Urothelium cell line (cell line): ENCODE measurements around the gene CD300H.

ENCODE experiments used
- DNase-seq: peaks from one replicate; pipeline ENCODE4 v3.0.0; 2011; ENCODE audit warnings: low spot score, mixed read lengths
- FAIRE-seq: peaks from 2 replicates; lab custom pipeline; 2011; peaks lifted over from hg19 to GRCh38; lab: Jason Lieb, UNC

The CD300H gene

DNA sequence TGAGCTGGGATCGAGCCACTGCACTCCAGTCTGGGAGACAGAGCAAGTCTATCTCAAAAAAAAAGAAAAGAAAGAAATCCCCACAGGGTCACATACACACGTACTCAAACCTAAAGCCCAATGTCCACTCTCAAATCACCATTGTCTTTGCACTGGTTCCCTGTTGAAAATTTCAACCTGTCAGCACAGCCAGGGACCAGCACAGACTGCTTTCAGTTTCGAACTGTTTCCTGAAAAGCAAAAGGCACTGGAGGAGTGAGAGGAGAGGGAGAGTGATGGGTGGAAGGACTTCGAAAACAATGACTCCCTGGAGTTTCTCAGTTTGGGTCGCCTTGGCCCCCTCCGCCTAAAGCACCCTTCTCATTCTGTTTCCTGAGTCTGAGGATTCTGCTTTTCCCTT, 12.4 kb downstream of the CD300H start:
- DNase-seq: no peak
- FAIRE-seq: no peak

DNA sequence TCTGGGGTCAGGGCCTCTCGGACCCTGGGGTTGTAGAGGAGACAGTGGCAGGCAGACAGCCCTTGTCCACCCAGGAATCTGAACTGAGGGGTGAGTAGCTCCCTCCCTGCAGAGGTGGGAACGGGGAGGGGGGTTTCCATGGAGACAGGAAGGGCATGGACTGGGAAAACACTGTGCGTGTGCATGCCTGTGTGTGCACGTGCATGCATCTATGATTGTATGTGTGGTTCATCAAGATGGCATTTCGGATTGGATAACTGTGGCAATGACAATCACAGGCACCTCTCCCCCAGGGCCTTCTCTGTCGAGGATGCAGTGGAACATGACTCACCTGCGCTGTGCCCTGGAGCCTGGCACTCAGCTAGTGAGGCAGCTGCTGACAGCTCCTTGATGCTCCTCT, 15.3 kb downstream of the CD300H start:
- peak; percentile 62 for FAIRE-seq
- DNase-seq: no peak

DNA sequence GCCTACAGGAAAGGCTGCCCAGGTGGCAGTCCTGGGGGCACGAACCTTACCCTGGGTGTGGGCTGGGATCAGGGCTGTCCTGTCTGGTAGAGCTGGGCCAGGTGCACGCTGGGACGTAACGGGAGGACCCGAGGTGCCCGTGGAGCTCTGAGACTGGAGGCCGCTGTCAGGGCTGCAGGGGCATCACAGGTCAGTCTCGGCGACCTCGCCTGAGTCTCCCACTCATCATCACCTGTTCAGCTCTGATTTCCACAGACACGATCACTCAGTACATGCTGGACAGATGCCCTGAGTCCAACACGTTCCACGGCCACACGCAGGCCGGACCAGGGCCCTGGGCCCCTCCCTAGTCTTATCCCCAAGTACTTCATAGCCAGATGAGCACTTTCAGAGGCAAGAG, 16.7 kb downstream of the CD300H start:
- DNase-seq (no peak), FAIRE-seq (no peak)

DNA sequence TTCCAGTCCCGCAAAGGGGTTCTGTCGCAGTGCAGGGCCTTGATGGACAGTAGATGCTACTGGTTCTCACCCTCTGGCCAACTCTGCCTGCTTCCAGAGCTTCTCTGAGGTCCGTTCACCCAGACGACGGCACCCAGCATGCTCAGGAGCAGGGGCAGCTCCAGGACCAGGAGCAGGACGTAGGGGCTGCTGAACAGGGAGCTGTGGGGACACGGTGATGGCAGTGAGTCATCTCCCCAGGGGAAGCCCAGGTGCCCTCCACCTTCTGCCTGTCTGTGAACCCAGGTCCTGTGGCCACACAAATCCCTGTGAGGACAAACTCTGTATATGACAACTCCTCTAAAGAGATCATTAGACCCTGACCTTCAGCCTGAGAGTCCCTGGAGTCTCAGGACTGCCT, 18.0 kb downstream of the CD300H start:
- DNase-seq (no peak), FAIRE-seq (no peak)

DNA sequence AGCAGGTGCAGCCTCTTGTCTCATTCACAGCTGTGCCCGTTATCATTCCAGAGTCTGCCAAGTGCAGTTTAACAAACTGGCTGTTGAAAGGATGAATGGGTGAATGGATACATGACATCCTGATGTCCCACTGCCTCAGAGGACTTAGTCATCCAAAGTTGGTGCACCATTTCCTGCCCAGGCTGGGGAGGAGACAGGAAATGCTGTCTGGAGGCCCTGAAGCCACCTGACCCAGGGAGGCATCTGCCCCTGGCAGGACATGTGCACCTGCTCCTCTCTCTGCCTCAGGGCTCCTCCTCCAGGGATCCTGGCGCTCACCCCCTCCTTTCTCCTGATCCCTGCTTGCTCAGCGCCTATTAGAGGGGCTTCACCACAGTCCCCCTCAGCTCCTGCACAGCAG, 19.6 kb downstream of the CD300H start:
- DNase-seq (peak; percentile 45), FAIRE-seq (peak; percentile 56)

DNA sequence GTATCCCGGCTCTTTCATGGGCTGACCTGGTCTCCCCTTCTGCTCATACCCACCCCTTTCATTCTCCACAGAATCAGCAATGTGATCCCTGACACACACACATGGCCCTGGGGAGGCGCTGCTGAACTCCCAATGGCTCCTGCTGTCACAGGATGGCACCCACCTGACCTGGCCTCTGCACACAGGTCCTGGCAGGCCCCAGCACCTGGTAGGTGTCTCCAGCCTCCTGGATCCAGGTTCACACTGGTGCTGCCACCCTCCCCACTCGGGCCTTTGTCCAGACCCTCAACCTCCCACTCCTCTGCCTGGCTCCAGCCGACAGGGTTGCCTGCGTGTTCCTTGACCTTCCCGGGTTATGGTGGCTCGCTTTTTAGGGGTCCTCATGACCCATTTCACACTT, 20.0 kb downstream of the CD300H start:
- no peak for DNase-seq
- no peak for FAIRE-seq

DNA sequence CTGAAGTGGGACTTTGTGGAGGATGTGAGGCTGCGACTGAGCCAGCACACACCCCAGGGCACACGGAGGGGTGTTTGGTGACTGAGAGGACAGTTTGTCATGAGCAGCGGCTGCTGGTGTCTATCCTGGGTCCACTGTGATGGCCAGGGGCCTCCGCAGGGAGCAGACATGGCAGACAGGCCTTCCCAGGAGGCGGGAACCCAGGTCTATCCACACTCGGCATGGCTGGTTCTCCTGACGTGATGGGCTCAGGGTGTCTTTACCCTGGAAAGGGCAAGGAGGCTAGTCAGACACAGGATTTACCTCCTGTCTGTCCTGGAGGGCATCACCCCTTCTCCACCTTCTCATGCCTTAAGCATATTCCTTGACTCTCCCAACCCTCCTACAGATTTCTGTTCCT, 20.7 kb downstream of the CD300H start:
- no peak for DNase-seq
- no peak for FAIRE-seq

DNA sequence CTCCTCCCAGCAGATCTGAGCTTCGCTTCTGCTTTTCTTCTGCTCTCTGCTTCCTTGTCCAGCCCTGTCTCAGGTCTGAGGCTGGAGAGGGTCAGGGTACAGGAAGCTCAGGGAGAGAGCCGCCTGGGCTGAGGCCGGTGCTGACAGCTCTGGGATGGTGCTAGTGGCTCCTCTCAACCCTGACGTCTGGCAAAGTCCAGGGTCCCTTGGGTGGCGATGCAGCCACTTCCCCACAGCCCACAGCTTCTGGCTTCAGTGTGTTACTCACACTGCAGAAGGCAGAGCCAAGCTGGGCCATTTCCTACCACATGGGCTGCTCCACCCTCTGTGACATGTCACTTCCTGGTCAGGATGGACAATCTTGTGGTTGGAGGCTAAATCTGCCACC, 21.5 kb downstream of the CD300H start, which contains the start of gene CD300C:
TSS of gene CD300C (minus strand) at position 273 of the 388 bp plus-strand sequence. CDS start 333 bp downstream, outside the sequence.
- peak; percentile 5 for FAIRE-seq
- no peak for DNase-seq

DNA sequence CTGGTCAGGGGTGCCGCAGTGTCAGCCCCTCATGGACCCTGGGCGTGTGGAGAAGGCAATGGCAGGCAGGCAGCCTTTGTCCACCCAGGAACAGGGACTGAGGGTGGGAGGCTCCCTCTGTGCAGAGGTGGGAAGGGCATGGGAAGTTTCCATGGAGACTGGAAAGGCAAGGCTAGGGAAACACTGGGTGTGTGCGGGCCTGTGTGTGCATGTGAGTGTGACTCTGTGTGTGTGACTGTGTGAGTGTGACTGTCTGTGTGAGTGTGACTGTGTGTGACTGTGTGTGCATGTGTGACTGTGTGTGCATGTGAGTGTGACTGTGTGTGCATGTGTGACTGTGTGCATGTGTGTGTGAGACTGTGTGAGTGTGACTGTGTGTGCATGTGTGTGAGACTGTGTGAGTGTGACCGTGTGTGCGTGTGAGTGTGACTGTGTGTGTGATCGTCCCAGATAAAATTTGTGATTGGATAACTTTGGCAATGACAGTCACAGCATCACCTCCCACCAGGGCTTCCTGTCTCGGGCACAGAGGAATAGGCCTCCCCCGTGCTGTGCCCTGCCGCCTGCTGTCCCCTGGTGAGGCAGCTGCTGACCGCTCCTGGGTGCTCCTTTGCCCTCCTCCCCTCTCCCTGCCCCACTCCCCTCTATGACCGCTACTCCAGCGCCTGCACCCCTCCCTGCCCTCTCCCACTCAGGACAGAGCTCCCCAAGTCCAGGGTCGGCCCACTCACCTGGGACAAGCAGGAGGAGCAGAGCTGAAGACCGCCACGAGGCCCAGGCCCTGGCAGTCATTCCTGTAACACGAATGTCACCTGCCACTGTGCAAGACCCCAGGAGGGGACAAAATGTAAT, 22.1 kb downstream of the CD300H start:
- peak; percentile 96 for FAIRE-seq
- no peak for DNase-seq

DNA sequence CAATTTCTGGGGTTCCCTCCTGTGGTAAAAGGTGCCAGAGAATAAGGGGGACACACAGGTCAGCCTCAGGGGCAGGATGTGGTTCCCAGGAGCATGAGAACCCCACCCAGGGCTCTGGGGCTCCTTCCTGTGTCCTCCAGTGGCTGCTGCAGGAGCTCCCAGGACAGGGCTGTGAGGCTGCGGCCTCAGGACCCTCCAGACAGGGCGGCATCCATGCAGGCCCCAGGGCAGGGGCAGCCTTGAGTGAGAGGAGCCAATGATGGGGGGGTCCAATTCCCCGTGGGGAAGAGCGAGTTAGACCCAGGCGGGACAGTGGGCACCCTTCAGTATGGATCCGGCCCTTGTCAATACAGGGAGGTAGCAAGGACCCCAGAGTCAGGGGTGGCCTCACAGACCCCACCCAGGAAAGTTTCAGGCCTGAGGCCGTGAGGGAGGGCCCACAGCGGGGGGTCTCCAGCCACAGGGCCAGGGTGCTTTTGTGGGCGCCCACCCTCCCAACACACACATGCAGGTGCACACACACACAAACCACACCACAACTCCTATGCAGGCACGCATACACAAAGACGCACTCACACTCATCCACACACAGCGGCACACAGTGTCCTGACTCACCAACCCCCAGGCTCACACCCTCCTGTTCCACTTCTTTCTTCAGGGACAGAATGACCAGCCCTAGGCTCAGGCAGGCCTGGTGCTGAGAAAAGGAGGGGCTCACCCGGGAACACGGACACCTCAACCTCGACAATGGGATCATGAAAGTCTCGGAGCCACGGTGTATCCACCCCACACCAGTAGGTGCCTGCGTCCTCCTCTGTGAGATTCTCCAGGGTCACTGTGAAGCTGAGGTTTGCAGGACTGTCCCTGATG, 23.2 kb downstream of the CD300H start:
- DNase-seq (no peak), FAIRE-seq (no peak)

DNA sequence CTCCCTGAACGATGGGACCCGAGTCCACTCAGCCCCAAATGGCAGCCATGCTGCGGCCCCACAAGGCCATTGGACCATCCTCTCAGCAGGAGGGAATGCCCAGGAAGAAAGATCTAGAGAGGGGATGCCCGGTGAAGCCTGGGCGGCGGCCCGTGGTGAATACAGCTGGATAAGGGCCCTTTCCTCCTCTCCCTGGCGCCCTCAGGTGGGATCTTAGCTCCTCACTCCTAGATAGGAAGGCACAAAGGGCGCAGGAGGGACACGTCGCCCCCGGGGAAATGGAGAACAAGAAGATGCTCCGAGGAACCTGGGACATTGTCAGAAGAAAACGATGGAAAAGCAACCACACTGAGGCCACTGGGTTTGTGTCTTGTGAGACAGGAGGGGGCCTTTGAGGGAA, 23.9 kb downstream of the CD300H start:
- DNase-seq (no peak), FAIRE-seq (no peak)

DNA sequence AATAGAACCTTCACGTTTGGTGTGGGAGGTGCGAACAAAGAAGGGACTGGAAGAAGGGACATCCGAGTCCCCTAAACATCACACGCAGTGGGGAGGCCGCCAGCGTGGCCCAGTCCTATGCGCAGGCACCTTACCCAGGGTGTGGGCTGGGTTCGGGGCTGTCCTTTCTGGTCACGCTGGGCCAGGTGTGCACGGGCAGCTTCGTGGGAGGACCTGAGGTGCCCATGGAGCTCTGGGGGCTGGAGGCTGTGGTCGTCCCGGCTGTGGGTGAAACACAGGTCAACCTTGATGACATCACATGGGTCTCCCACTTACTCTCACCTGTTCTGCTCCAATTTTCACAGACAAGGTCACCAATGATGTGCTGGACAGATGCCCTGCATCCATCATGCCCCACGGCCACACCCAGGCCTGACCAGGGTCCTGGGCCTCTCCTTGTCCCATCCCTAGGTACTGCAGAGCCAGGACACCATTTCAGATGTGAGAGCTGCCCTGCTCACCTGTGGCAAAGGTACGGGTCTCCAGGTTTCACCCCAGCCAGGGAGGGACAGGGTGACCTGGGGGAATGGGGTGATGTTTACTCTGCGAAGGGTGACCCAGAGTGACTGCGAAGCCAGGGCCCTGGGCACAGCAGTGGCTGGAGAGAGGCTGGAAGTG, 24.5 kb downstream of the CD300H start:
- FAIRE-seq (no peak), DNase-seq (no peak)

DNA sequence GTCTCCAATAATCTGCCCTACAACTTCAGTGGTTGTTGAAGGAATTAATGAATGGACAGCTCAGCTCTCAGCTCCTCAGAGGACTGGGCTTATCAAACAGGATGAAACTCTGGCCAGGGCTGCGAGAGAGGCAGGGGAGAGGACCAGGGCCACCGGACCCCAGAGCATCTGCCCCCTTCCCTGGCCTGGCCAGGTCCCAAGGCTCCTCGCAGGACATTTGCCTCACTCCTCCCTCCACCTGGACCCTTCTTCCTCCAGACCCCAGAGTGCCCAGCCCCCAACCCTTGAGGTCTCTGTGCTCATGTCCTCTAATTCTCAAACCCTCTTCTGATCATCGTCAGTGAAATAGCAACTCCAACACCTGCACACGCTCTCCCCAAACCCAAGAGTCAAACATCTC, 25.1 kb downstream of the CD300H start:
- DNase-seq (no peak), FAIRE-seq (no peak)

DNA sequence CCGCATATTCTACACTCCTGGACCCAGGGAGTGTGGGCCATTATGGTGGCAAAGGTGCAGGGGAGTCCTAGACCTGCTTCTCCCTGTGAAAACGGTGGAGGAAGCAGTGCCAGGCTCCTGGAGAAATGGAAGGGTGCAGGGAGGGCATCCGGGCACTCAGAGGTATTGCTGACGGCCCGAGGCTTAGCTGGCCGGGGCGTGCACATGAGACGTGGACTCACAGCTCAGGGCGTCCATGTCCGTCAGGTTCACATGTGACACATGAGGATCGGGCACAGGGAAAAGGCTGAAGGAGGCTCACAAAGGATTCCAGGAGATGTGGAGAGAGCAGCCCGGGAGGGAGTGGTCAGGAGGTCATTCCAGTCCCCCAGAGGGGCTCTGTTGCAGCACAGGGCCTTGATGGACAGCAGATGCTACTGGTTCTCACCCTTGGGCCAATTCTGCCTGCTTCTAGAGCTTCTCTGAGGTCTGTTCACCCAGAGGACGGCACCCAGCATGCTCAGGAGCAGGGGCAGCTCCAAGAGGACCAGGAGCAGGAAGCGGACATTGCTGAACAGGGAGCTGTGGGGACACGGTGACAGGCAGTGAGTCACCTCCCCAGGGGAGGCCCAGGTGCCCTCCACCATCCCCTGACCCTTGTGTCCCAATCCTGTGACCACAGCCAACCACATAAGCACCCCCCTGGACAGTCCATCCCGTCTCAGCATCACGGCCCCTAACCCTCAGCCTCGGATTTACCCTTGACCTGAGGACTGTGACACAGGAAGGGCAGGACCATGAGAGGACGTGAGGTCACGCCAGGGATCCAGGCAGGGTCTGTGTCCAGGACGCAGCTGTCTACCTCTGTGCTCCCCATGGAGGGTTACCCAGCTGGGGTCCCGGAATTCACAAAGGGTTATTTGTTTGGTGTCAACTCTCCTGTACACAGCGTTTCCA, 25.9 kb downstream of the CD300H start:
- DNase-seq (no peak), FAIRE-seq (no peak)

DNA sequence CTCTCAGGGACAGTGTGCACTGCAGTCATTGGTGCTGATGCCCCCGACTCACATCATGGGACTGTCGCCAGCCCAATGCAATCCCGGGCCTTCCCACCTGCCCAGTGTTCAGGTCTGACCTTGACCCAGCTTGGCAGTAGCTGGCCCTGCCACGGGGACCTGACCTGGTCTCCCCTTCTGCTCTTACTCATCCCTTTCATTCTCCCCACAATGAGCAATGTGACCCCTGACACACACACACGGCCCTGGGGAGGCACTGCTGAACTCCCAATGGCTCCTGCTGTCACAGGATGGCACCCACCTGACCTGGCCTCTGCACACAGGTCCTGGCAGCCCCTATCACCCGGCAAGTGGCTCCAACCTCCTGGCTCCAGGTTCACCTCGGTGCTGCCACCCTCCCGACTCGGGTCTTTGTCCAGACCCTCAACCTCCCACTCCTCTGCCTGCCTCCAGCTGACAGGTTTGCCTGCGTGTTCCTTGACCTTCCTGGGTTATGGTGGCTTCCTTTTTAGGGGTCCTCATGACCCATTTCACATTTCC, 28.0 kb downstream of the CD300H start:
- FAIRE-seq (no peak), DNase-seq (no peak)

DNA sequence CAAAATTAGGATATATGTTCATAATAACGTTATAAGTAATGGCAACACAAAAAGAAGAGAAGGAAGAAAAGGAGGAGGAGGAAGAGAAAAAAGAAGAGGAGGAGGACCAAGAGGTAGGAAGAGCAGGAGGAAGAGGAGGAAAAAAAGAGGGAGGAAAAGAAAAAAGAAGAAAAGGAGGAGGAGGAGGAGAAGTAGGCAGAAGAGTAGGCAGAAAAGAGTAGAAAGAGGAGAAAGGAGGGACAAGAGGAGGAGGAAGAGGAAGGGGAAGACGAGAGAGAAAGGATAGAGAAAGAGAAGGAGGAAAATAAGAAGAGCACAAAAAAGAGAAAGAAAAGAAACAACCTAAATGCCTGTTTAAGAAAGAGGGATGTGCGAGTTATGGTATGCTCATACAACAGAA, 30.4 kb downstream of the CD300H start:
- no peak for FAIRE-seq
- no peak for DNase-seq

DNA sequence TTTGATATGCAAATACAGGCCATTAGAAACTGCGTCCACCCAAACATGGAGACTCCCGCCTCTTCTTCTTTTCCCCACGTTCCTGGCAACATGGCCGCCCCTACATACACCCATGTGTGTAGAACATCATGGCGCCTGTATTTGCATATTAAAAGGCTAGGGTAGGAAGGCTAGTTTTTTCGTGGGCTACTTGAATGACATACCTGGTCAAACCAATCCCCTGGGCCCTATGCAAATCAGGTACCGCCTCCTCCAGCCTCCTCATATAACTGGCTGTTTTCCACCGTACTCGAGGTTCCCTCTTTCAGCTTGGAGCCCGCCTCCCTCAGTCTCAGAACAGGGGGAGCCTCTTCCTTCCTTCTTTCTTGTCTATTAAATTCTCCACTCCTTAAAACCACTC, 35.2 kb downstream of the CD300H start:
- no peak for DNase-seq
- FAIRE-seq: no peak

DNA sequence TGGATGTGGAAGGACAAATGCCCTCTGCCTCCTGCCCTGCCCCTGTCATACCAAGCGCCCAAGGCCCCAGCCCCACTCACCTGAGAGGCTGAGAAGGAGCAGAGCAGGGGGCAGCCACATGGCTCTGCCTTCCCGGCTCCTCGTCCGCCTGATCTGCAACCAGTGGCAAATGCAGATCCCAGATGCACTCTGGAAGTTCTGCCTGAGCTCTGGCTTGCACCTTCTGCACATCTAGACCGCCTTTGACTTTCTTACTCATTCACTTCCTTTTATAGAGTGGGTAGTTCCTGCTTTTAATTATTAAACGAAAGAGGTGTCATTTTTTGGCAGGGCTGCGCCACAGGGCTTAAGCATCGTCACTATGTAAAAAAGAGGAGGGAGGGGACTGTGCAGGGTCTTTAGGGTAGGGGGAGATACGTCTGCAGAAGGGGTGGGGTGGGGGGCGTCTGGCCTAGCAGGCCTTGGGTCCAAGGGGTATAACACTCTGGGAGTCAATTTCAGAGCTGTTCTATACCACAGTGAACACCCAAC, 36.0 kb downstream of the CD300H start, which contains the start of gene CD300LB:
TSS of gene CD300LB (minus strand) at position 245 of the 531 bp plus-strand sequence. CDS start at position 120, 125 bp downstream.
- FAIRE-seq (no peak), DNase-seq (no peak)

DNA sequence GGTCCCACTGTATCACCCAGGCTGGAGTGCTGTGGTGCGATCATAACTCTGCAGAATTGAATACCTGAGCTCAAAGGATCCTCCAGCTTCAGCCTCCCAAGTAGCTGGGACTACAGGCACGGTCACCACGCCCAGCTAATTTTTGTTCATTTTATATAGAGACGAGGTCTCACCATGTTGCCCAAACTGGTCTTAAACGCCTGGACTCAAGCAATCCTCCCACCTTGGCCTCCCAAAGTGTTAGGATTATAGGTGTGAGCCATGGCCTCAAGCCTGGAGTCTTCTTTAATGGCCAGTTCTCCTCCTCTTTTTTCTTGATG, 36.5 kb downstream of the CD300H start:
- no peak for DNase-seq
- FAIRE-seq: no peak

DNA sequence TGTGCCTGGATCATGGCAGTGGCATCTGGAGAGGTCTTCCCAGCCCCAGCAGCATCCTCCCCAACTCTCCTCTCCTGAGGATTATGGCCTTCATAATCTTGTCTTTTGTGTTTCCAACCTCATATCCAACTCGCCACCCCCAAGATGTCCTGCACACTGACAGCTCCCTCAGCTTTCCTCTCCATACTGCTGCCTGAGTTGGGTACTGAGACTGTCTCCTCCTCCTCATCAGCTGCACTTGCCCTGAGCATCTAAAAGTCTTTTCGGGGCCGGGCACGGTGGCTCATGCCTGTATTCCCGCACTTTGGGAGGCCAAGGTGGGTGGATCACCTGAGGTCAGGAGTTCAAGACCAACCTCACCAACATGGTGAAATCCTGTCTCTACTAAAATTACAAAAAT, 38.1 kb downstream of the CD300H start:
- FAIRE-seq (no peak), DNase-seq (no peak)
